ENCODE measurements around the gene PKP4.

The PKP4 gene

DNA sequence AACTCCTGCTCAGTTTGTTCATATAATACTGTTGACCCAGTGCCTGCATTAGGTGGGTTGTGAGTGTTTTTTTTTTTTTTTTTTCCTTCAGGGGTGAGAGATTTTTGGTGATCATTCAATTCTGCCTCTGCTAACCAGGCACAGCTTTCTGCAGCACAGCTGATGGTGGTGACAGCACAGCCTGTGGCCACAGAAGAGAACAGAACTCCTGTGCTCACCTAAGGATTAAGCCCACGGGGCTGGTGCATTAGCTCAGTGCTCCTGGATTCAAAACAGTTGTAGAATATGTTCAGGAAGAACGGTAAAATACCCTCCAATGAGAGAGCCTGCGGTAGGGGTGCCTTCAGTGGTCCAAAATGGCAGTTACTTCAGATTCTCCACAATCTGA is 42.0 kb downstream of the PKP4 start:
- Histone ChIP-seq H3K4me1 (ENCODE audit: insufficient read depth, low read length, severe bottlenecking) (no peaks in the 10 kb centered on the region), H3K9me2 (ENCODE audit: low read depth, low read length) (no peaks in the 10 kb centered on the region), H3K79me2 (ENCODE audit: insufficient read depth, low read length) (no peaks in the 10 kb centered on the region), H3K4me2 (ENCODE audit: low read length) (no peak overlapping the region), H3F3A (ENCODE audit: insufficient read depth, low read length) (no peaks in the 10 kb centered on the region), H3K9ac (ENCODE audit: low read length) (no peak overlapping the region), H2AFZ (ENCODE audit: low read length) (no peak overlapping the region), H4K20me1 (ENCODE audit: insufficient read depth, low read length) (no peaks in the 10 kb centered on the region), H3K4me3 (ENCODE audit: low read depth, low read length, poor library complexity, severe bottlenecking) (no peak overlapping the region), H3K36me3 (ENCODE audit: insufficient read depth, low read length) (no peaks in the 10 kb centered on the region), H3K27me3 (ENCODE audit: insufficient read depth, low read length) (no peaks in the 10 kb centered on the region), H3K9me3 (ENCODE audit: low read length) (no peaks in the 10 kb centered on the region), H3K27ac (ENCODE audit: low read depth, low read length, poor library complexity, severe bottlenecking) (no peak overlapping the region)
- no peak for TF ChIP-seq EZH2 (IDR thresholded peaks at IDR 0.05; ENCODE audit: borderline replicate concordance, low read length)
- TF ChIP-seq, protein P1, sequence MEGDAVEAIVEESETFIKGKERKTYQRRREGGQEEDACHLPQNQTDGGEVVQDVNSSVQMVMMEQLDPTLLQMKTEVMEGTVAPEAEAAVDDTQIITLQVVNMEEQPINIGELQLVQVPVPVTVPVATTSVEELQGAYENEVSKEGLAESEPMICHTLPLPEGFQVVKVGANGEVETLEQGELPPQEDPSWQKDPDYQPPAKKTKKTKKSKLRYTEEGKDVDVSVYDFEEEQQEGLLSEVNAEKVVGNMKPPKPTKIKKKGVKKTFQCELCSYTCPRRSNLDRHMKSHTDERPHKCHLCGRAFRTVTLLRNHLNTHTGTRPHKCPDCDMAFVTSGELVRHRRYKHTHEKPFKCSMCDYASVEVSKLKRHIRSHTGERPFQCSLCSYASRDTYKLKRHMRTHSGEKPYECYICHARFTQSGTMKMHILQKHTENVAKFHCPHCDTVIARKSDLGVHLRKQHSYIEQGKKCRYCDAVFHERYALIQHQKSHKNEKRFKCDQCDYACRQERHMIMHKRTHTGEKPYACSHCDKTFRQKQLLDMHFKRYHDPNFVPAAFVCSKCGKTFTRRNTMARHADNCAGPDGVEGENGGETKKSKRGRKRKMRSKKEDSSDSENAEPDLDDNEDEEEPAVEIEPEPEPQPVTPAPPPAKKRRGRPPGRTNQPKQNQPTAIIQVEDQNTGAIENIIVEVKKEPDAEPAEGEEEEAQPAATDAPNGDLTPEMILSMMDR (IDR thresholded peaks at IDR 0.05; ENCODE audit: low read length) = no peak

DNA sequence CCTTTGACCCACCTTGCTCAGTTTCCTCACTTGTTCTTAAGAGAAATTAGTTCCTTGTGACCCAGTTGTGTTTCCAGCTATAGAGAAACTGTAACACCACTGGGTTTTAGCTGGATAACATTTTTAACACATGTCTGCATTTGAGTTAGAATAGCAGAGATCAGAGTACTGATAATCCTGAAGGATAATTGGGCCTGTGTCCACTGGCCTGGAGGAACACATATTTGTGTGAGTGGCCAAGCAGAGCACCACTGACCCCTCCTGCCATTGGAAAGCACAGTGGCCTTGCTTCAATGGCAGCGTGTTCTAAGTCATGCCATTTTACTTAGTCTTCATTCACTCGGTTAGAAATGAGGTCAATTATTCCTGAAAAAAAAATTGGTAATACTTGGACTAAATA is 42.6 kb downstream of the PKP4 start:
- H3K36me3 ChIP-seq (ENCODE audit: insufficient read depth, low read length) = no peaks in the 10 kb centered on the region
- no peak overlapping the region for H3K4me3 ChIP-seq (ENCODE audit: low read depth, low read length, poor library complexity, severe bottlenecking)
- H2AFZ ChIP-seq (ENCODE audit: low read length) = no peak overlapping the region
- H3K9me3 ChIP-seq (ENCODE audit: low read length) = no peaks in the 10 kb centered on the region
- no peak overlapping the region for H3K27ac ChIP-seq (ENCODE audit: low read depth, low read length, poor library complexity, severe bottlenecking)
- no peaks in the 10 kb centered on the region for H4K20me1 ChIP-seq (ENCODE audit: insufficient read depth, low read length)
- no peak overlapping the region for H3K9ac ChIP-seq (ENCODE audit: low read length)
- H3K4me2 ChIP-seq (ENCODE audit: low read length) = no peak overlapping the region
- no peaks in the 10 kb centered on the region for H3K79me2 ChIP-seq (ENCODE audit: insufficient read depth, low read length)
- H3K27me3 ChIP-seq (ENCODE audit: insufficient read depth, low read length) = no peaks in the 10 kb centered on the region
- no peaks in the 10 kb centered on the region for H3F3A ChIP-seq (ENCODE audit: insufficient read depth, low read length)
- no peaks in the 10 kb centered on the region for H3K4me1 ChIP-seq (ENCODE audit: insufficient read depth, low read length, severe bottlenecking)
- H3K9me2 ChIP-seq (ENCODE audit: low read depth, low read length) = no peaks in the 10 kb centered on the region
- TF ChIP-seq EZH2 (IDR thresholded peaks at IDR 0.05; ENCODE audit: borderline replicate concordance, low read length) = no peak
- TF ChIP-seq, protein P1 (IDR thresholded peaks at IDR 0.05; ENCODE audit: low read length) = no peak

DNA sequence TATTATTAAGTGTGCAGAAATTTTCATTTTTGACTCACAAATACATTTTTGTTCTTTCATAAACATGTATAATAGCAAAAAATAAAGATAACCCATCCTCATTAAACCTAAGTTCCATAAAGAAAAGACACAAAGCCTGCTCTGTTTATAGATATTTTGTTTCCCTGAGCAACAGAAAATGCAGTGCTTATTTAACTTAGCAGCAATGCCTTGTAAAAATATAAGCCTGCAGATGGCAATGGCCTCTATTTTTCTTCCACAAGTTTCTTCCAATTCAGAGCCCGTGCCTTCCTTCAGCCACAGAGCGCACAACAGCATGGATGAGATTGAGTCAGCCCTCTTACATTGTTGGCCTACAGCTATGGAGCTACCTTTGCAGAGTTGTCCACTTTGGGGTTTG is 43.6 kb downstream of the PKP4 start:
- Histone ChIP-seq H3K27ac (ENCODE audit: low read depth, low read length, poor library complexity, severe bottlenecking) (no peak overlapping the region), H3K79me2 (ENCODE audit: insufficient read depth, low read length) (no peaks in the 10 kb centered on the region), H4K20me1 (ENCODE audit: insufficient read depth, low read length) (no peaks in the 10 kb centered on the region)

More for the DNA sequence above, 43.6 kb downstream of the PKP4 start:
- H3F3A ChIP-seq (ENCODE audit: insufficient read depth, low read length) = no peaks in the 10 kb centered on the region
- no peaks in the 10 kb centered on the region for H3K36me3 ChIP-seq (ENCODE audit: insufficient read depth, low read length)
- H3K4me2 ChIP-seq (ENCODE audit: low read length) = no peak overlapping the region
- no peaks in the 10 kb centered on the region for H3K4me1 ChIP-seq (ENCODE audit: insufficient read depth, low read length, severe bottlenecking)
- H3K9me3 ChIP-seq (ENCODE audit: low read length) = no peaks in the 10 kb centered on the region
- H2AFZ ChIP-seq (ENCODE audit: low read length) = no peak overlapping the region
- TF ChIP-seq, protein P1 (IDR thresholded peaks at IDR 0.05; ENCODE audit: low read length) = no peak
- no peak for TF ChIP-seq EZH2 (IDR thresholded peaks at IDR 0.05; ENCODE audit: borderline replicate concordance, low read length)
- no peaks in the 10 kb centered on the region for H3K27me3 ChIP-seq (ENCODE audit: insufficient read depth, low read length)
- no peak overlapping the region for H3K4me3 ChIP-seq (ENCODE audit: low read depth, low read length, poor library complexity, severe bottlenecking)
- H3K9ac ChIP-seq (ENCODE audit: low read length) = no peak overlapping the region
- H3K9me2 ChIP-seq (ENCODE audit: low read depth, low read length) = no peaks in the 10 kb centered on the region
